CD4-positive, CD25-positive, alpha-beta regulatory T cell (primary cell): ENCODE data around the gene XIAP. TPM values are rescaled to one million over a fixed set of nuclear protein-coding genes. Genes with fewer than 3 reads are reported as not detected.
"Not testable (repeated sequence)": the region's sequence is repeated elsewhere in the genome, so short reads cannot be mapped to it uniquely, and the experiment has no call there.

Source experiments
- ATAC-seq, 2 donors: fragments of 150-1000 bp; cut with Tn5 transposase; one replicate each; pipeline ENCODE4 v1.10.0; 2021; ENCODE audit warnings: low read depth in 2 of 2, moderate number of reproducible peaks in 2 of 2, moderate library complexity in 1 of 2
- DNase-seq, 3 donors: peaks; one replicate each; pipeline versions ENCODE4 v3.0.0 to v3.0.0-alpha.2; 2012 to 2022; ENCODE audit warnings: mixed read lengths in 1 of 3
- H3K27ac ChIP-seq: one replicate; pipeline ENCODE4 v1.7.0; 2013; ENCODE audit warnings: mild to moderate bottlenecking, low read length; ENCODE audit not compliant: insufficient read depth, poor library complexity, severe bottlenecking
- H3K27me3 ChIP-seq: one replicate; pipeline ENCODE4 v1.7.0; 2013; ENCODE audit warnings: low read length; ENCODE audit not compliant: control insufficient read depth, insufficient read depth
- H3K36me3 ChIP-seq: one replicate; pipeline ENCODE4 v1.7.0; 2013; ENCODE audit warnings: mild to moderate bottlenecking, low read length, moderate library complexity; ENCODE audit not compliant: control insufficient read depth, insufficient read depth
- H3K4me1 ChIP-seq: 2 replicates; pipeline ENCODE4 v1.7.0; 2013; ENCODE audit warnings: mild to moderate bottlenecking, low read length; ENCODE audit not compliant: insufficient read depth, control insufficient read depth, poor library complexity, severe bottlenecking
- H3K4me3 ChIP-seq: one replicate; pipeline ENCODE4 v1.7.0; 2013; ENCODE audit warnings: low read depth, mild to moderate bottlenecking, low read length, moderate library complexity
- H3K9me3 ChIP-seq, 2 experiments: 1 replicate in 1 of 2; 2 replicates in 1 of 2; pipeline ENCODE4 v1.7.0; 2013; ENCODE audit warnings: low read length in 2 of 2, mild to moderate bottlenecking in 1 of 2, moderate library complexity in 1 of 2; ENCODE audit not compliant: control insufficient read depth in 2 of 2
- H3K27ac Mint-ChIP-seq, 3 donors: one replicate each; pipeline ENCODE4 v1.8.0; 2020 to 2022; ENCODE audit warnings: mild to moderate bottlenecking in 3 of 3, mixed read lengths in 3 of 3, moderate library complexity in 2 of 3
- H3K27me3 Mint-ChIP-seq: one replicate; pipeline ENCODE4 v1.8.0; 2022; ENCODE audit warnings: mild to moderate bottlenecking, mixed read lengths
- H3K36me3 Mint-ChIP-seq: one replicate; pipeline ENCODE4 v1.8.0; 2020; ENCODE audit warnings: mixed read lengths
- H3K4me1 Mint-ChIP-seq, 4 donors: one replicate each; pipeline ENCODE4 v1.8.0; 2020 to 2022; ENCODE audit warnings: mixed read lengths in 4 of 4, mild to moderate bottlenecking in 1 of 4
- H3K4me3 Mint-ChIP-seq, 4 donors: one replicate each; pipeline ENCODE4 v1.8.0; 2020 to 2022; ENCODE audit warnings: mild to moderate bottlenecking in 4 of 4, mixed read lengths in 4 of 4, moderate library complexity in 3 of 4
- H3K9me3 Mint-ChIP-seq, 7 donors: one replicate each; pipeline ENCODE4 v1.8.0; 2020 to 2022; ENCODE audit warnings: mixed read lengths in 7 of 7, mild to moderate bottlenecking in 3 of 7, moderate library complexity in 2 of 7
- polyA plus RNA-seq, 4 donors: library from polyadenylated mRNA; unstranded; fragments of 300-500 nt; fragmentation: Illumina TruSeq; gene quantifications; one replicate each; pipeline ENCODE4 v1.2.3, GENCODE V29; 2021
- total RNA-seq: library from RNA; stranded (reverse); gene quantifications from one replicate; pipeline ENCODE4 v1.2.3, GENCODE V29; 2022

Gene XIAP
- total and polyA plus RNA-seq, 5 donors from 2014 or later = 7.7 to 35.5 (median 8.0) TPM

GRCh38 chrX:123833387-123833786 lies 26.5 kb upstream of the XIAP start:
- Histone ChIP-seq H3K4me3 (no peak overlapping the region), H3K4me1 (no peaks in the 10 kb centered on the region), H3K27me3 (no peaks in the 10 kb centered on the region), H3K36me3 (no peaks in the 10 kb centered on the region), H3K9me3 (no peaks in the 10 kb centered on the region), H3K27ac (no peak overlapping the region)
- Mint-ChIP-seq H3K9me3 (peaks cover 0 to 2% (median 0%) of the 10 kb centered on the region in 7 donors), H3K4me3 (no peak overlapping the region), H3K27ac (no peak overlapping the region), H3K36me3 (no peaks in the 10 kb centered on the region), H3K4me1 (no peaks in the 10 kb centered on the region), H3K27me3 (peaks cover 6% of the 10 kb centered on the region)
- peak; percentile 80 to 85 for ATAC-seq
- peak; percentile 33 to 70 (median 55) for DNase-seq

- H3K4me1 ChIP-seq = no peaks in the 10 kb centered on the region
- H3K27me3 ChIP-seq = no peaks in the 10 kb centered on the region
- no peak overlapping the region for H3K4me3 ChIP-seq
- Mint-ChIP-seq H3K27ac (no peak overlapping the region), H3K9me3 (peaks cover 0 to 2% (median 0%) of the 10 kb centered on the region in 7 donors), H3K36me3 (no peaks in the 10 kb centered on the region), H3K4me3 (no peak overlapping the region), H3K27me3 (peaks cover 6% of the 10 kb centered on the region), H3K4me1 (no peaks in the 10 kb centered on the region)
- DNase-seq (no peak), ATAC-seq (no peak)
- no peak overlapping the region for H3K27ac ChIP-seq
- no peaks in the 10 kb centered on the region for H3K9me3 ChIP-seq
- no peaks in the 10 kb centered on the region for H3K36me3 ChIP-seq
Measured at GRCh38 chrX:123834116-123834515, 25.7 kb upstream of the XIAP start.

GRCh38 chrX:123835661-123836371 lies 24.0 kb upstream of the XIAP start:
- Mint-ChIP-seq H3K27me3 (peaks cover 6% of the 10 kb centered on the region), H3K4me1 (no peaks in the 10 kb centered on the region), H3K9me3 (no peaks in the 10 kb centered on the region), H3K36me3 (no peaks in the 10 kb centered on the region), H3K27ac (no peak overlapping the region), H3K4me3 (no peak overlapping the region)
- ATAC-seq = no peak
- Histone ChIP-seq H3K4me3 (no peak overlapping the region), H3K27ac (no peak overlapping the region), H3K9me3 (no peaks in the 10 kb centered on the region), H3K27me3 (no peaks in the 10 kb centered on the region), H3K36me3 (no peaks in the 10 kb centered on the region), H3K4me1 (no peaks in the 10 kb centered on the region)
- no peak for DNase-seq

GRCh38 chrX:123845129-123845528 lies 14.7 kb upstream of the XIAP start:
- not testable (repeated sequence) for H3K4me1 Mint-ChIP-seq, H3K9me3 Mint-ChIP-seq, H3K9me3 ChIP-seq, H3K36me3 Mint-ChIP-seq, H3K4me3 Mint-ChIP-seq, H3K4me3 ChIP-seq, H3K27ac Mint-ChIP-seq, H3K36me3 ChIP-seq, H3K27ac ChIP-seq, H3K4me1 ChIP-seq, H3K27me3 Mint-ChIP-seq, DNase-seq, ATAC-seq, H3K27me3 ChIP-seq

GRCh38 chrX:123846577-123847038 lies 13.2 kb upstream of the XIAP start:
- DNase-seq (no peak), ATAC-seq (no peak)
- no peaks in the 10 kb centered on the region for H3K4me1 ChIP-seq
- no peaks in the 10 kb centered on the region for H3K27me3 ChIP-seq
- H3K27me3 Mint-ChIP-seq = peaks cover 4% of the 10 kb centered on the region
- no peak overlapping the region for H3K27ac Mint-ChIP-seq
- no peaks in the 10 kb centered on the region for H3K36me3 Mint-ChIP-seq
- no peaks in the 10 kb centered on the region for H3K9me3 ChIP-seq
- no peak overlapping the region for H3K4me3 Mint-ChIP-seq
- no peaks in the 10 kb centered on the region for H3K4me1 Mint-ChIP-seq
- peaks cover 0 to 1% (median 0%) of the 10 kb centered on the region in 7 donors for H3K9me3 Mint-ChIP-seq
- no peak overlapping the region for H3K27ac ChIP-seq
- no peaks in the 10 kb centered on the region for H3K36me3 ChIP-seq
- no peak overlapping the region for H3K4me3 ChIP-seq

- Histone ChIP-seq H3K4me1 (no peaks in the 10 kb centered on the region), H3K4me3 (no peak overlapping the region), H3K36me3 (no peaks in the 10 kb centered on the region), H3K27ac (no peak overlapping the region), H3K9me3 (no peaks in the 10 kb centered on the region), H3K27me3 (no peaks in the 10 kb centered on the region)
- no peak for DNase-seq
- H3K36me3 Mint-ChIP-seq = no peaks in the 10 kb centered on the region
- H3K4me1 Mint-ChIP-seq = no peaks in the 10 kb centered on the region
- ATAC-seq = no peak
- no peak overlapping the region for H3K27ac Mint-ChIP-seq
- no peak overlapping the region for H3K4me3 Mint-ChIP-seq
- peaks cover 0 to 1% (median 0%) of the 10 kb centered on the region in 7 donors for H3K9me3 Mint-ChIP-seq
- peaks cover 4% of the 10 kb centered on the region for H3K27me3 Mint-ChIP-seq
Measured at GRCh38 chrX:123847056-123847455, 12.8 kb upstream of the XIAP start.

GRCh38 chrX:123849096-123849495 lies 10.8 kb upstream of the XIAP start:
- DNase-seq (no peak), ATAC-seq (no peak)
- Histone ChIP-seq H3K36me3 (no peaks in the 10 kb centered on the region), H3K4me1 (no peaks in the 10 kb centered on the region), H3K9me3 (no peaks in the 10 kb centered on the region), H3K27me3 (no peaks in the 10 kb centered on the region), H3K4me3 (no peak overlapping the region), H3K27ac (no peak overlapping the region)
- H3K36me3 Mint-ChIP-seq = no peaks in the 10 kb centered on the region
- no peak overlapping the region for H3K4me3 Mint-ChIP-seq
- peaks cover 0 to 1% (median 0%) of the 10 kb centered on the region in 7 donors for H3K9me3 Mint-ChIP-seq
- no peaks in the 10 kb centered on the region for H3K4me1 Mint-ChIP-seq
- peaks cover 4% of the 10 kb centered on the region for H3K27me3 Mint-ChIP-seq
- no peak overlapping the region for H3K27ac Mint-ChIP-seq

- not testable (repeated sequence) for H3K27me3 Mint-ChIP-seq, DNase-seq, H3K9me3 ChIP-seq, H3K9me3 Mint-ChIP-seq, H3K4me3 ChIP-seq, H3K36me3 Mint-ChIP-seq, ATAC-seq, H3K27ac ChIP-seq, H3K4me1 Mint-ChIP-seq, H3K4me1 ChIP-seq, H3K36me3 ChIP-seq, H3K27me3 ChIP-seq, H3K4me3 Mint-ChIP-seq
- H3K27ac Mint-ChIP-seq = peak overlapping the region in 1 of 3 donors; percentile 77
Measured at GRCh38 chrX:123849906-123850305, 9.9 kb upstream of the XIAP start.
